A673 (cell line): Measurements from ENCODE around the gene STX18.

Experiments
- EZH2 ChIP-seq: fragments of 200-600 bp; sonication (generic); IDR thresholded peaks from 2 replicates; pipeline ENCODE4 v1.6.1; 2017; ENCODE audit warnings: borderline replicate concordance, low read depth, mild to moderate bottlenecking, mixed read lengths, antibody characterized with exemption, low read length; ENCODE audit not compliant: poor library complexity, severe bottlenecking
- TF ChIP-seq, protein P1 (sequence below): fragments of 300-800, 200-600 bp; sonication (generic); conservative IDR thresholded peaks from 2 replicates; pipeline ENCODE4 v1.5.1; 2017; ENCODE audit warnings: low read depth, mild to moderate bottlenecking, antibody characterized with exemption, low read length, moderate library complexity, mixed read lengths

DNA sequence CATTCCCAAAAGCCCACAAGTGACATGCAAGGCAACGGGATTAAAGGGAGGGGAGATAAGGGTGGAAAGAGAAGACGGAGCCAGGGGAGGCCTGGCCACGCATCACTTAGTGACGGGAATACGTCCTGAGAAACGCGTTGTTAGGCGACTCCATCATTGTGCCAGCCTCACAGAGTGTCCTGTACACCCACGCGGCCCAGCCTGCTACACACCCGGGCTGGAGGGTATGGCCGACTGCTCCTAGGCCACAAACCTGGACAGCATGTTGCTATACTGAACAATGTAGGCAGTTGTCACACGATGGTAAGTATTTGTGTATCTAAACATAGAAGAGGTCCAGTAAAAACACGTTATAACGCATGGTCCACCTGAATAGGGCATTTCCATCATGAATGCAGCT, 131.6 kb downstream of the STX18 start:
- TF ChIP-seq, protein P1, sequence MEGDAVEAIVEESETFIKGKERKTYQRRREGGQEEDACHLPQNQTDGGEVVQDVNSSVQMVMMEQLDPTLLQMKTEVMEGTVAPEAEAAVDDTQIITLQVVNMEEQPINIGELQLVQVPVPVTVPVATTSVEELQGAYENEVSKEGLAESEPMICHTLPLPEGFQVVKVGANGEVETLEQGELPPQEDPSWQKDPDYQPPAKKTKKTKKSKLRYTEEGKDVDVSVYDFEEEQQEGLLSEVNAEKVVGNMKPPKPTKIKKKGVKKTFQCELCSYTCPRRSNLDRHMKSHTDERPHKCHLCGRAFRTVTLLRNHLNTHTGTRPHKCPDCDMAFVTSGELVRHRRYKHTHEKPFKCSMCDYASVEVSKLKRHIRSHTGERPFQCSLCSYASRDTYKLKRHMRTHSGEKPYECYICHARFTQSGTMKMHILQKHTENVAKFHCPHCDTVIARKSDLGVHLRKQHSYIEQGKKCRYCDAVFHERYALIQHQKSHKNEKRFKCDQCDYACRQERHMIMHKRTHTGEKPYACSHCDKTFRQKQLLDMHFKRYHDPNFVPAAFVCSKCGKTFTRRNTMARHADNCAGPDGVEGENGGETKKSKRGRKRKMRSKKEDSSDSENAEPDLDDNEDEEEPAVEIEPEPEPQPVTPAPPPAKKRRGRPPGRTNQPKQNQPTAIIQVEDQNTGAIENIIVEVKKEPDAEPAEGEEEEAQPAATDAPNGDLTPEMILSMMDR, result no peak
- no peak for TF ChIP-seq EZH2
